ENCODE data around the gene ZNF844.
A peak's percentile ranks its signal among the peaks of the same experiment; 100 is the strongest.

Gene ZNF844

GRCh38 chr19:12064590-12065538 is at the start of gene ZNF844:
TSS of gene ZNF844 (plus strand) at chr19:12064731. CDS start at chr19:12064874, 143 bp downstream.
- H3K36me3 ChIP-seq (ENCODE audit: control insufficient read depth in 1 of 2, insufficient read depth in 2 of 2, low read length in 2 of 2) = peaks cover 0 to 3% of the 10 kb centered on the region in 2 donors
- peak within 1 kb of the TSS; percentile 68 to 90 for H3K4me3 ChIP-seq (ENCODE audit: low read depth in 1 of 2, low read length in 2 of 2)
- H3K27me3 ChIP-seq (ENCODE audit: control insufficient read depth in 1 of 2, insufficient read depth in 2 of 2, low read length in 2 of 2) = no peaks in the 10 kb centered on the region
- peak within 1 kb of the TSS; percentile 73 for H3K27ac ChIP-seq (ENCODE audit: low read depth, low read length)
- H3K9me3 ChIP-seq (ENCODE audit: control insufficient read depth in 1 of 2, low read length in 2 of 2) = peaks cover 13 to 19% of the 10 kb centered on the region in 2 donors
- H3K4me1 ChIP-seq (ENCODE audit: control insufficient read depth in 1 of 2, insufficient read depth in 2 of 2, low read length in 2 of 2) = peaks cover 0 to 5% of the 10 kb centered on the region in 2 donors
- peak within 1 kb of the TSS; percentile 90 to 94 for H3K9ac ChIP-seq (ENCODE audit: low read depth in 1 of 2, low read length in 2 of 2)

- H3K27me3 ChIP-seq (ENCODE audit: control insufficient read depth in 1 of 2, insufficient read depth in 2 of 2, low read length in 2 of 2) = no peaks in the 10 kb centered on the region
- H3K9ac ChIP-seq (ENCODE audit: low read depth in 1 of 2, low read length in 2 of 2) = no peak overlapping the region
- peaks cover 34 to 41% of the 10 kb centered on the region in 2 donors for H3K36me3 ChIP-seq (ENCODE audit: control insufficient read depth in 1 of 2, insufficient read depth in 2 of 2, low read length in 2 of 2)
- peaks cover 64 to 68% of the 10 kb centered on the region in 2 donors for H3K9me3 ChIP-seq (ENCODE audit: control insufficient read depth in 1 of 2, low read length in 2 of 2)
- H3K4me1 ChIP-seq (ENCODE audit: control insufficient read depth in 1 of 2, insufficient read depth in 2 of 2, low read length in 2 of 2) = no peaks in the 10 kb centered on the region
- no peak overlapping the region for H3K27ac ChIP-seq (ENCODE audit: low read depth, low read length)
- H3K4me3 ChIP-seq (ENCODE audit: low read depth in 1 of 2, low read length in 2 of 2) = peak overlapping the region in 1 of 2 donors; percentile 17
These were observed 49.3 kb upstream of the ZNF844 start for GRCh38 chr19:12015015-12015752.

DNA sequence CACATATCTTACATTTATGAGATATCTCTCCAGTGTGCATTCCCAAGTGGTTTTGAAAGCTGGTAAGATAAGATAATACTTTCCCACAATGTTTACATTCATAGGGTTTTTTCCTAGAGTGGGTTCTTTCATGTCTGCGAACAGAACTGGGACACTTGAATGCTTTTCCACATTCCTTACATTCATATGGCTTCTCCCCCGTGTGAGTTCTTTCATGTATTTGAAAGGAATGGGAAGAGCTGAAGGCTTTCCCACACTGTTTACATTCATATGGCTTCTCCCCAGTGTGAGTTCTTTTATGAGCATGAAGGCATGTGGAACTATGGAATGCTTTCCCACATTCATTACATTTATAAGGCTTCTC is 48.8 kb upstream of the ZNF844 start:
- H3K36me3 ChIP-seq (ENCODE audit: control insufficient read depth in 1 of 2, insufficient read depth in 2 of 2, low read length in 2 of 2) = peaks cover 34 to 41% of the 10 kb centered on the region in 2 donors

DNA sequence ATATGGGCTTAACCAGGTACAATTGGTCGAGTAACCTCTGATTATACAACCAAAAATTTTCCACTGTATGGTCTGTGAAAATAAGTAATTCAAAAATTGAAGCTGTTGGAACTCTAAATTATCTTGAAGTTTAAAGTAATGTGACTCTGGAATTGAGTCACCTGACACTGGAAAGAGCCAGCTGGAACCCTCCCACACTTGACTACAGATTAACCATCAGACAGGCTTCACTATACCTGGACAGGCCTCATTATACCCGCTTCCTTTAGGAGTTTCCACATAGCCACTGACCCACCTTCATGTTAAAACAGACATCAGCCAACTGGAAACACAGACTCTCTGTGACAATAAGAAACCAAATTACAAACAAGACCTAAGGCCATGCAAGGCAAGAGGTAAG is 30.3 kb upstream of the ZNF844 start:
- Histone ChIP-seq H3K27ac (ENCODE audit: low read depth, low read length) (no peak overlapping the region), H3K9ac (ENCODE audit: low read depth in 1 of 2, low read length in 2 of 2) (no peak overlapping the region), H3K9me3 (ENCODE audit: control insufficient read depth in 1 of 2, low read length in 2 of 2) (no peaks in the 10 kb centered on the region), H3K4me1 (ENCODE audit: control insufficient read depth in 1 of 2, insufficient read depth in 2 of 2, low read length in 2 of 2) (peaks cover 0 to 3% of the 10 kb centered on the region in 2 donors), H3K4me3 (ENCODE audit: low read depth in 1 of 2, low read length in 2 of 2) (no peak overlapping the region), H3K27me3 (ENCODE audit: control insufficient read depth in 1 of 2, insufficient read depth in 2 of 2, low read length in 2 of 2) (no peaks in the 10 kb centered on the region), H3K36me3 (ENCODE audit: control insufficient read depth in 1 of 2, insufficient read depth in 2 of 2, low read length in 2 of 2) (no peaks in the 10 kb centered on the region)

More for the DNA sequence above, 48.8 kb upstream of the ZNF844 start:
- no peak overlapping the region for H3K9ac ChIP-seq (ENCODE audit: low read depth in 1 of 2, low read length in 2 of 2)
- H3K27ac ChIP-seq (ENCODE audit: low read depth, low read length) = no peak overlapping the region
- no peaks in the 10 kb centered on the region for H3K27me3 ChIP-seq (ENCODE audit: control insufficient read depth in 1 of 2, insufficient read depth in 2 of 2, low read length in 2 of 2)
- H3K9me3 ChIP-seq (ENCODE audit: control insufficient read depth in 1 of 2, low read length in 2 of 2) = peaks cover 64 to 68% of the 10 kb centered on the region in 2 donors
- H3K4me3 ChIP-seq (ENCODE audit: low read depth in 1 of 2, low read length in 2 of 2) = peak overlapping the region in 1 of 2 donors; percentile 17
- no peaks in the 10 kb centered on the region for H3K4me1 ChIP-seq (ENCODE audit: control insufficient read depth in 1 of 2, insufficient read depth in 2 of 2, low read length in 2 of 2)

GRCh38 chr19:12034620-12035019 is 29.9 kb upstream of the ZNF844 start:
- H3K4me1 ChIP-seq (ENCODE audit: control insufficient read depth in 1 of 2, insufficient read depth in 2 of 2, low read length in 2 of 2) = peaks cover 0 to 3% of the 10 kb centered on the region in 2 donors
- H3K4me3 ChIP-seq (ENCODE audit: low read depth in 1 of 2, low read length in 2 of 2) = peak overlapping the region; percentile 84 to 85
- no peak overlapping the region for H3K9ac ChIP-seq (ENCODE audit: low read depth in 1 of 2, low read length in 2 of 2)
- no peaks in the 10 kb centered on the region for H3K27me3 ChIP-seq (ENCODE audit: control insufficient read depth in 1 of 2, insufficient read depth in 2 of 2, low read length in 2 of 2)
- H3K27ac ChIP-seq (ENCODE audit: low read depth, low read length) = no peak overlapping the region
- H3K36me3 ChIP-seq (ENCODE audit: control insufficient read depth in 1 of 2, insufficient read depth in 2 of 2, low read length in 2 of 2) = no peaks in the 10 kb centered on the region
- H3K9me3 ChIP-seq (ENCODE audit: control insufficient read depth in 1 of 2, low read length in 2 of 2) = no peaks in the 10 kb centered on the region

DNA sequence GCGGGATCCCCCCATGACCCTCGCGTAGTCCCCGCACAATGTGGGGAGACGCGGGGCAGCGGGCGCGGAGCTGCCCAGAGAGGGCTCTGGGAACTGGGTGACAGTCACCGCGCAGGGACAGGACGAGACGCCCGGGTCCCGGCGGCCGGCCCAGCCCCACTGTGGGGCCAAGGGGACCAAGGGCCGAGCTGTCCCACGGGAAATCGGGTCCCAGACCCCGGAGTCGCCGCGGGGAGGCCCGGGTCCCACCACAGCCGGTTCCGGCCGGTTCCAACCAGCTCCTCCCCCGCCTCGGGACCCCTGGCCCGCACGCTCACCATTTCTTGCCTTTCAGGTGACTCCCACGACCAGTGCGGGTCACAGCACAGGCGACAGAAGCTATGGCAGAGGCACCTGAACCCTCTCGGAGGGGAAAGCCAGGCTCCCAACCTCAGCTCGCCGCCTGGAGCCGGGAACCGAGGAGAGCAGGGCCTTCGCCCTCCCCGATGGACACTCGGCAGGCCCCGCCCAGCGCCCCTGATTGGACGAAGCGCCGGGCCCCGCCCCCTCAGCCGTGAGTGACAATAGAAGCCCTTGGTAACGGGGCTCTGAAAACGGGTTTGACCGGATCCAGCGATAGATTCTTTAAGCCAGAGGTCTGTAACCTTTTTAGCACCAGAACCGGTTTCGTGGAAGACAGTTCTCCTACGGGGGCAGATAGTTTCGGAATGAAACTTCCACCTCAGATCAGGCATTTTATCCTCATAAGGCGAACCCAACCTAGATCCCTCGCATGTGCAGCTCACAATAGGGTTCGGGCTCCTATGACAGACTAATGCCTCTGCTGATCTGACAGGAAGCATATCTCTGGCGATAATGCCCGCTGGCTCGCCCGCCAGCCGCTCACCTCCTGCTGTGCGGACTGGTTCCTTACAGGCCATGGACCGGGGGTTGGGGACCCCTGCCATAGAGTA is 29.0 kb upstream of the ZNF844 start, which contains the start of gene ZNF433:
TSS of gene ZNF433 (minus strand) at position 460 of the 953 bp plus-strand sequence. CDS start at position 320, 140 bp downstream.
- peaks cover 0 to 3% of the 10 kb centered on the region in 2 donors for H3K4me1 ChIP-seq (ENCODE audit: control insufficient read depth in 1 of 2, insufficient read depth in 2 of 2, low read length in 2 of 2)
- peak within 1 kb of the TSS; percentile 78 to 84 for H3K9ac ChIP-seq (ENCODE audit: low read depth in 1 of 2, low read length in 2 of 2)
- H3K4me3 ChIP-seq (ENCODE audit: low read depth in 1 of 2, low read length in 2 of 2) = peak within 1 kb of the TSS; percentile 84 to 85
- no peaks in the 10 kb centered on the region for H3K27me3 ChIP-seq (ENCODE audit: control insufficient read depth in 1 of 2, insufficient read depth in 2 of 2, low read length in 2 of 2)
- no peaks in the 10 kb centered on the region for H3K9me3 ChIP-seq (ENCODE audit: control insufficient read depth in 1 of 2, low read length in 2 of 2)
- H3K36me3 ChIP-seq (ENCODE audit: control insufficient read depth in 1 of 2, insufficient read depth in 2 of 2, low read length in 2 of 2) = no peaks in the 10 kb centered on the region
- H3K27ac ChIP-seq (ENCODE audit: low read depth, low read length) = peak within 1 kb of the TSS; percentile 67

GRCh38 chr19:12042893-12043292 is 21.6 kb upstream of the ZNF844 start:
- Histone ChIP-seq H3K9me3 (ENCODE audit: control insufficient read depth in 1 of 2, low read length in 2 of 2) (peaks cover 30 to 39% of the 10 kb centered on the region in 2 donors), H3K27ac (ENCODE audit: low read depth, low read length) (no peak overlapping the region), H3K4me1 (ENCODE audit: control insufficient read depth in 1 of 2, insufficient read depth in 2 of 2, low read length in 2 of 2) (no peaks in the 10 kb centered on the region), H3K4me3 (ENCODE audit: low read depth in 1 of 2, low read length in 2 of 2) (no peak overlapping the region), H3K9ac (ENCODE audit: low read depth in 1 of 2, low read length in 2 of 2) (no peak overlapping the region), H3K27me3 (ENCODE audit: control insufficient read depth in 1 of 2, insufficient read depth in 2 of 2, low read length in 2 of 2) (no peaks in the 10 kb centered on the region), H3K36me3 (ENCODE audit: control insufficient read depth in 1 of 2, insufficient read depth in 2 of 2, low read length in 2 of 2) (peaks cover 0 to 6% of the 10 kb centered on the region in 2 donors)

GRCh38 chr19:12043752-12044422 is 20.6 kb upstream of the ZNF844 start:
- Histone ChIP-seq H3K36me3 (ENCODE audit: control insufficient read depth in 1 of 2, insufficient read depth in 2 of 2, low read length in 2 of 2) (peaks cover 0 to 6% of the 10 kb centered on the region in 2 donors), H3K4me3 (ENCODE audit: low read depth in 1 of 2, low read length in 2 of 2) (peak overlapping the region in 1 of 2 donors; percentile 8), H3K27me3 (ENCODE audit: control insufficient read depth in 1 of 2, insufficient read depth in 2 of 2, low read length in 2 of 2) (no peaks in the 10 kb centered on the region), H3K9me3 (ENCODE audit: control insufficient read depth in 1 of 2, low read length in 2 of 2) (peaks cover 31 to 39% of the 10 kb centered on the region in 2 donors), H3K9ac (ENCODE audit: low read depth in 1 of 2, low read length in 2 of 2) (no peak overlapping the region), H3K27ac (ENCODE audit: low read depth, low read length) (no peak overlapping the region), H3K4me1 (ENCODE audit: control insufficient read depth in 1 of 2, insufficient read depth in 2 of 2, low read length in 2 of 2) (no peaks in the 10 kb centered on the region)

GRCh38 chr19:12047868-12048267 is 16.7 kb upstream of the ZNF844 start:
- H3K27me3 ChIP-seq (ENCODE audit: control insufficient read depth in 1 of 2, insufficient read depth in 2 of 2, low read length in 2 of 2) = no peaks in the 10 kb centered on the region
- H3K36me3 ChIP-seq (ENCODE audit: control insufficient read depth in 1 of 2, insufficient read depth in 2 of 2, low read length in 2 of 2) = peaks cover 0 to 6% of the 10 kb centered on the region in 2 donors
- H3K4me3 ChIP-seq (ENCODE audit: low read depth in 1 of 2, low read length in 2 of 2) = no peak overlapping the region
- no peak overlapping the region for H3K9ac ChIP-seq (ENCODE audit: low read depth in 1 of 2, low read length in 2 of 2)
- H3K27ac ChIP-seq (ENCODE audit: low read depth, low read length) = no peak overlapping the region
- H3K9me3 ChIP-seq (ENCODE audit: control insufficient read depth in 1 of 2, low read length in 2 of 2) = peaks cover 19 to 26% of the 10 kb centered on the region in 2 donors
- peaks cover 4 to 9% of the 10 kb centered on the region in 2 donors for H3K4me1 ChIP-seq (ENCODE audit: control insufficient read depth in 1 of 2, insufficient read depth in 2 of 2, low read length in 2 of 2)

Measured in duodenal mucosa (tissue), 2 donors.